Measurements from ENCODE around the gene ARHGEF4. TPM values are rescaled to one million over a fixed set of nuclear protein-coding genes. Genes with fewer than 3 reads are reported as not detected.

The ARHGEF4 gene
- total RNA-seq, 1 donor from 2014 or later: 25.5 TPM

DNA sequence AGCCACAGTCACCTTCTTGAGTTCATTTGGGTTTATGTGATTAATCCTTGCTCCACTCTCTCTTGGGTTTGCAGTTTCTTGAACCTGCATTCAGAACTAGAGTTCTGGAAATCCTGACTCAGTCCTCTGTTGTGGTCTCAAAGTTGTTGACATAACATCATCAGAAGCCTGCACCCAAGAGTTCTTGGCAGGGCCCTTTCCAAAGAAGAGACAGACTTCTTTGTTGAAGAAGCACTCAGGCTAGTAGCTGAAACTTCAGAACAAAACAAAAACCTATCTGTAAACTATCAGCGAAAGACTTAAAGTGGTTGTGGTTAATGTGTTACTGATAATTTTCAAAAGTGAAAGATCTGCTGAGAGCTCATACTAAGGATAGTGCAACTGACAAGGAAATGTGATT is 135.7 kb downstream of the ARHGEF4 start:
- H3K4me3 Mint-ChIP-seq: no peak overlapping the region
- H3K9me3 Mint-ChIP-seq: no peaks in the 10 kb centered on the region
- H3K27me3 Mint-ChIP-seq (ENCODE audit: low read depth): peaks cover 24% of the 10 kb centered on the region
- no peak overlapping the region for H3K27ac Mint-ChIP-seq
- TF ChIP-seq, protein P1, sequence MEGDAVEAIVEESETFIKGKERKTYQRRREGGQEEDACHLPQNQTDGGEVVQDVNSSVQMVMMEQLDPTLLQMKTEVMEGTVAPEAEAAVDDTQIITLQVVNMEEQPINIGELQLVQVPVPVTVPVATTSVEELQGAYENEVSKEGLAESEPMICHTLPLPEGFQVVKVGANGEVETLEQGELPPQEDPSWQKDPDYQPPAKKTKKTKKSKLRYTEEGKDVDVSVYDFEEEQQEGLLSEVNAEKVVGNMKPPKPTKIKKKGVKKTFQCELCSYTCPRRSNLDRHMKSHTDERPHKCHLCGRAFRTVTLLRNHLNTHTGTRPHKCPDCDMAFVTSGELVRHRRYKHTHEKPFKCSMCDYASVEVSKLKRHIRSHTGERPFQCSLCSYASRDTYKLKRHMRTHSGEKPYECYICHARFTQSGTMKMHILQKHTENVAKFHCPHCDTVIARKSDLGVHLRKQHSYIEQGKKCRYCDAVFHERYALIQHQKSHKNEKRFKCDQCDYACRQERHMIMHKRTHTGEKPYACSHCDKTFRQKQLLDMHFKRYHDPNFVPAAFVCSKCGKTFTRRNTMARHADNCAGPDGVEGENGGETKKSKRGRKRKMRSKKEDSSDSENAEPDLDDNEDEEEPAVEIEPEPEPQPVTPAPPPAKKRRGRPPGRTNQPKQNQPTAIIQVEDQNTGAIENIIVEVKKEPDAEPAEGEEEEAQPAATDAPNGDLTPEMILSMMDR (IDR thresholded peaks at IDR 0.05; ENCODE audit: unreplicated experiment): no peak
- H3K36me3 Mint-ChIP-seq: no peaks in the 10 kb centered on the region
- no peak for DNase-seq (ENCODE audit: low spot score in 2 of 2, unreplicated experiment in 2 of 2)
- H3K4me1 Mint-ChIP-seq: no peaks in the 10 kb centered on the region

DNA sequence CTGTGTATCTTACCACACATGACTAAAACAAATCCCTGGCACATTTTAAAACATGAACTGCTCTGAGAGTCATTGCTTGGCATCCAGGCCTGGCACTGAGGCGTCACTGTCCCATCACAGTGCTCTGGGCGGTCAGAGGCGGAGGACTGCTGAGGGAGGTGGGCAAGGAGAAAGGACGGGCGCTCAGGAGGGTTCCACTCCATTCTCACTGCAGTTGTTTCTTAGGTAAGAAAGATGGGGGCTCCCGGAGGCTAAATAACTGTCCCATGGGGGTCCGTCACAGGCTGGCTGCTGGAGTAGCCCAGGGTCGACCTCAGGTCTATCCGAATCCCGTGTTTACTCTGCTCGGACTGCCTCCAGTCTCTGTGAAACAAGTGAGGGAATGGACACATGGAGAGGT is 139.0 kb downstream of the ARHGEF4 start:
- H3K36me3 Mint-ChIP-seq: no peaks in the 10 kb centered on the region
- H3K27me3 Mint-ChIP-seq (ENCODE audit: low read depth): peaks cover 7% of the 10 kb centered on the region
- TF ChIP-seq, protein P1 (IDR thresholded peaks at IDR 0.05; ENCODE audit: unreplicated experiment): no peak
- no peak overlapping the region for H3K4me3 Mint-ChIP-seq
- H3K9me3 Mint-ChIP-seq: no peaks in the 10 kb centered on the region
- no peaks in the 10 kb centered on the region for H3K4me1 Mint-ChIP-seq
- DNase-seq (ENCODE audit: low spot score in 2 of 2, unreplicated experiment in 2 of 2): no peak
- H3K27ac Mint-ChIP-seq: no peak overlapping the region

DNA sequence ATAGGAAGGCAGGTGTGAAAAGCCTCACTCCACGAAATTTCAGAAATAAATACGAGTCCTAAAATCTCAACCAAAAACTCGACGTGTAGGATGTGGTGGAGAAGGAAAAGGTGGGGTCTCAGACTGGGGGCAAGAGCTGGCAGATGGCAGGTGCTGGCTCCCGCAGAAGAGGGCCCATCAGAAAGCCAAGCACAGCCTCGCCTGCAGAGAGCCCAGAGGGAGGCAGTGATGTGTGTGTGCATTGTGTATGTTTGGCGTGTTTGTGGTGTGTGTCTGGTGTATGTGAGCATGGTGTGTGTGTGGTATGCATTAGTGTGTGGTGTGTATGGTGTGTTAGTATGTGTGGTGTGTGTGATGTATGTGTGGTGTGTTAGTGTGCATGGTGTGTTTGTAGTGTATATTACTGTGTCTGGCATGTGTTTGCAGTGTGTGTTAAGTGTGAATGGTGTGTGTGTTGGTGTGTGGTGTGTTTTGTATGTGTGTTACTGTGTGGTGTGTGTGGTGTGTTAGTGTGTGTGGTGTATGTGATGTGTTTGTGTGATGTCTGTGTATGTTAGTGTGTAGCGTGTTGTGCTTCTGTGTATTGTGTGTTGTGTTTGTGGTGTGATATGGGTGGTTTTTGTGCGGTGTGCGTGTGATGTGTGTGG is 140.0 kb downstream of the ARHGEF4 start:
- Mint-ChIP-seq H3K4me3 (no peak overlapping the region), H3K4me1 (no peaks in the 10 kb centered on the region), H3K36me3 (no peaks in the 10 kb centered on the region), H3K9me3 (no peaks in the 10 kb centered on the region), H3K27me3 (ENCODE audit: low read depth) (peaks cover 4% of the 10 kb centered on the region), H3K27ac (no peak overlapping the region)
- TF ChIP-seq, protein P1 (IDR thresholded peaks at IDR 0.05; ENCODE audit: unreplicated experiment): no peak
- DNase-seq (ENCODE audit: low spot score in 2 of 2, unreplicated experiment in 2 of 2): no peak

GRCh38 chr2:130977461-130978050 is 140.8 kb downstream of the ARHGEF4 start:
- H3K4me3 Mint-ChIP-seq: no peak overlapping the region
- H3K27ac Mint-ChIP-seq: no peak overlapping the region
- TF ChIP-seq, protein P1 (IDR thresholded peaks at IDR 0.05; ENCODE audit: unreplicated experiment): no peak
- no peaks in the 10 kb centered on the region for H3K4me1 Mint-ChIP-seq
- peaks cover 2% of the 10 kb centered on the region for H3K9me3 Mint-ChIP-seq
- peaks cover 4% of the 10 kb centered on the region for H3K27me3 Mint-ChIP-seq (ENCODE audit: low read depth)
- DNase-seq (ENCODE audit: low spot score in 2 of 2, unreplicated experiment in 2 of 2): no peak
- H3K36me3 Mint-ChIP-seq: no peaks in the 10 kb centered on the region

- Mint-ChIP-seq H3K4me3 (no peak overlapping the region), H3K36me3 (no peaks in the 10 kb centered on the region), H3K27ac (no peak overlapping the region), H3K27me3 (ENCODE audit: low read depth) (peaks cover 2% of the 10 kb centered on the region), H3K4me1 (no peaks in the 10 kb centered on the region), H3K9me3 (peaks cover 3% of the 10 kb centered on the region)
- no peak for DNase-seq (ENCODE audit: low spot score in 2 of 2, unreplicated experiment in 2 of 2)
- TF ChIP-seq, protein P1 (IDR thresholded peaks at IDR 0.05; ENCODE audit: unreplicated experiment): no peak
Measured at GRCh38 chr2:130981667-130982066, 145.0 kb downstream of the ARHGEF4 start.

Measured in mesothelial cell of epicardium (in vitro differentiated cells).